ENCODE measurements around the gene GPAM.

GPAM gene

DNA sequence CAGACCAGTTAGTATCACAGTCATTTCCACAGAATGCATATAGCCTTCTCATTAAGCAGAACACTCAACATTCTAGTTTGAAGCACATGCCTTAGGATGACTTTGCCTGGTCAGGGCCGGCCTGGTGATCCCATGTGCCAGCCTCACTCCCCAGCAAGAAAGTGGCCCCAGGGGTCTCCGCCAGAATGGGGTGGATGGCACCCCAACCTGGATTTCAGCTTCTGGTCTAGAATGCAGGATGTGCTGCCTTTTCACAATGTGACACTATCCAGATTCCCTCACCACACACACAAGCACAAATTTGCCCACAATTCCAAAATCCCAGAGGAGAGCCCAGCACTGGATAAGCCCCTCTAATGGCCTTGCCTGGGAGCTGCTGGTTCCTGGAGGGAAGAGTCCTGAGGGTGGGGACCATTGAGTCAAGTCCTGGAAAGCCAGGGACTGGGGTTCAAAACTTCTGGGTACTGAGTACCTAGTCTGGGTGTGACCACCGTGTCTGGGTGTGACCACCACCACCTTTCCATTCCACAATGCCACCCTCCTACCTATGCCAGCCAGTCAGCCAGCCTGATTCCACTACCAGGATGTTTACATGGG is 41.5 kb upstream of the GPAM start:
- no peak for TF ChIP-seq POLR2AphosphoS5 (IDR thresholded peaks at IDR 0.05; ENCODE audit: low read depth, low read length)
- no peak for TF ChIP-seq TAF1 (IDR thresholded peaks at IDR 0.05; ENCODE audit: borderline replicate concordance, low read depth, low read length)
- no peak for TF ChIP-seq POLR2A (IDR thresholded peaks at IDR 0.05; ENCODE audit: low read depth, low read length)
- FAIRE-seq, result no peak
- no peak for DNase-seq (ENCODE audit: insufficient read length)

DNA sequence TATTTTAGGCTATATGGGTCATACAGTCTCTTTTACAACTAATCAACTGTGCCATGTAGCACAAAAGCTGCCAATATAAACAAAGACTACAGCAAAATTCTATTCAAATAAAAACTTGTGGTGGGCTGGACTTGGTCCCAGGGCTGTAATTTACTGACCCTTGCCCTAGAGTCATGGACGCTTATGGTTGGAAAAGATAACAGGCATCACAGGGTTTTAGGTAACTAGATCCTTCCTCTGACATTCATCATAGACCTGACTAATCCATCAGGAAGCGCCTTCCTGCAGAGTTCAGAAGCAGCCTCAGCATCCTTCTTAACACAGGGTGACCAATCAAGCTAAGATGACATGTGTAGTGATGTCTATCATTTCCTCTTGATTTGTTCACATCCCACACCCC is 40.2 kb upstream of the GPAM start:
- no peak for TF ChIP-seq TAF1 (IDR thresholded peaks at IDR 0.05; ENCODE audit: borderline replicate concordance, low read depth, low read length)
- no peak for TF ChIP-seq POLR2AphosphoS5 (IDR thresholded peaks at IDR 0.05; ENCODE audit: low read depth, low read length)
- TF ChIP-seq POLR2A (IDR thresholded peaks at IDR 0.05; ENCODE audit: low read depth, low read length), result no peak
- DNase-seq (ENCODE audit: insufficient read length), result no peak
- no peak for FAIRE-seq

DNA sequence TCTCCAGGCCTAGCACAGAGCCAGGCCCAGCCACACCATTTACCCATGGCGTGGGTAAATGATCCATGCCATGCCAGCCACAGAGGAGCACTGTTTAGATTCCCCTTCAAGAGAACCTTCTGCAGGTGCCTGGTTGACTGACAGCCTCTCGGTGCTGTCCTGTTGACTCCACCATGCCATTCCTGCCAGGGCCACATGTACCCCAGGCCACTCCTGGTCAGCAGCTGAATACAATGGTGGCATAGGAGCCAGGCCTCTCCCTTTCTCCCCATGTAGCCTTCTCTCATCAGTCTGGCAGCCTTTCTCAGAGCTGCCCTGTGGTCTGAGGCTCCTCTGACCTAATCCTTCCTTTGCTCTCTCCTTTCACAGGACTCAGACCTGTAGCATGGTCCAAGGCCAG is 39.2 kb upstream of the GPAM start:
- FAIRE-seq, result no peak
- no peak for DNase-seq (ENCODE audit: insufficient read length)
- TF ChIP-seq POLR2A (IDR thresholded peaks at IDR 0.05; ENCODE audit: low read depth, low read length) (no peak), TAF1 (IDR thresholded peaks at IDR 0.05; ENCODE audit: borderline replicate concordance, low read depth, low read length) (no peak), POLR2AphosphoS5 (IDR thresholded peaks at IDR 0.05; ENCODE audit: low read depth, low read length) (no peak)

DNA sequence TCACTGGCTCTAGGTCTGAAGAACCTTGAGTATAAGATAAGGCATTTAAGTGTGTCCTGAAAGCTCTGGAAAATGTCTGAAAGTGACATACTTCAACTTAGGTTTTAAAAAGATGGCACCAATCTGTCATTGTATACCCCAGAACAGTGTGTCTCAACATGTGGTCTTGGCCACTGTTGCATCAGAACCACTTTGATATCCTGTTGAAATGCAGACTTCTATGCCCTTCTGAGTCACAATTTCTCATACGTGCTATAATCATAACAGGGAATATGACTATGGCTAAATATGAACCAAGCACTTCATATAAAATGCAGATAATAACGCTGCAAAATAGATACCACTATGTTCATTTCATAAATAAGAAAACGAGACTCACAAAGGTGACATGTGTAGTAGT is 38.0 kb upstream of the GPAM start:
- FAIRE-seq (no peak), DNase-seq (ENCODE audit: insufficient read length) (no peak)
- TF ChIP-seq TAF1 (IDR thresholded peaks at IDR 0.05; ENCODE audit: borderline replicate concordance, low read depth, low read length) (no peak), POLR2A (IDR thresholded peaks at IDR 0.05; ENCODE audit: low read depth, low read length) (no peak), POLR2AphosphoS5 (IDR thresholded peaks at IDR 0.05; ENCODE audit: low read depth, low read length) (no peak)

DNA sequence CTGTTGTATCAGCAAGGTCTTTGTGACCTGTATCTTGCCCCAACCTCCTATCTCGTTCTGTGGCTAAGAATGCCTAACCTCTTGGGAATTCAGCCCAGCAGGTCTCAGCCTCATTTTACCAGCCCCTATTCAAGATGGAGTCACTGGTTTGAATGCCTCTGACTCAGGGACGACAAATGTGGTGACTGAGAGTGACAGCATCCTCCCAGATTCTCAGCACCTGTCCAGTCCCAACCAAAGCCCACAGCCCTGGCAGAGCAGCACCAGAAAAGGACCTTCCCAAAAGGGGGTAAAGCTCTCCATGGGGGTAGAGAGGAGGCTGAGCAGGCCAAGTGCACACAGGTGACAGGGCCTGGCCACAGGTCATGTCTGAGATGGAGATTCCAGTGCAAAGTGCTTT is 35.4 kb upstream of the GPAM start:
- DNase-seq (ENCODE audit: insufficient read length) (no peak), FAIRE-seq (no peak)
- TF ChIP-seq POLR2AphosphoS5 (IDR thresholded peaks at IDR 0.05; ENCODE audit: low read depth, low read length) (no peak), TAF1 (IDR thresholded peaks at IDR 0.05; ENCODE audit: borderline replicate concordance, low read depth, low read length) (no peak), POLR2A (IDR thresholded peaks at IDR 0.05; ENCODE audit: low read depth, low read length) (no peak)

DNA sequence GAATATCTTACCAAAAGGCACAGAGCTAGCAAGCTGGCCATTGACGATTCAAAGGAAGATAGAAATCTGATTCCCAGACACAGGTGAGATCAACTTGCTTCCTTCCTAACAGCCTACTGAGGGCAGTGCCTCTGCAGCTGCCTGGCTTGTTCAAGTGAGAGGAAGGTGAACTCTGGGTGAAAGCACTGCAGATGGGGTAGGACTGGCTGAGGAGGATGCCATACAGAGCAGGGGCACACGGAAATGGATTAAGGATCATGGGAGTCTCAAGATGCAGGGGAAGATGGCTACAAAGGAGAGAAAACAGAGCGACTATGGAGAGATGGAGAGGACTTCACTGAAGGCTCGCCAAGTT is 34.4 kb upstream of the GPAM start:
- no peak for DNase-seq (ENCODE audit: insufficient read length)
- TF ChIP-seq POLR2A (IDR thresholded peaks at IDR 0.05; ENCODE audit: low read depth, low read length), result no peak
- no peak for TF ChIP-seq TAF1 (IDR thresholded peaks at IDR 0.05; ENCODE audit: borderline replicate concordance, low read depth, low read length)
- TF ChIP-seq POLR2AphosphoS5 (IDR thresholded peaks at IDR 0.05; ENCODE audit: low read depth, low read length), result no peak
- no peak for FAIRE-seq

DNA sequence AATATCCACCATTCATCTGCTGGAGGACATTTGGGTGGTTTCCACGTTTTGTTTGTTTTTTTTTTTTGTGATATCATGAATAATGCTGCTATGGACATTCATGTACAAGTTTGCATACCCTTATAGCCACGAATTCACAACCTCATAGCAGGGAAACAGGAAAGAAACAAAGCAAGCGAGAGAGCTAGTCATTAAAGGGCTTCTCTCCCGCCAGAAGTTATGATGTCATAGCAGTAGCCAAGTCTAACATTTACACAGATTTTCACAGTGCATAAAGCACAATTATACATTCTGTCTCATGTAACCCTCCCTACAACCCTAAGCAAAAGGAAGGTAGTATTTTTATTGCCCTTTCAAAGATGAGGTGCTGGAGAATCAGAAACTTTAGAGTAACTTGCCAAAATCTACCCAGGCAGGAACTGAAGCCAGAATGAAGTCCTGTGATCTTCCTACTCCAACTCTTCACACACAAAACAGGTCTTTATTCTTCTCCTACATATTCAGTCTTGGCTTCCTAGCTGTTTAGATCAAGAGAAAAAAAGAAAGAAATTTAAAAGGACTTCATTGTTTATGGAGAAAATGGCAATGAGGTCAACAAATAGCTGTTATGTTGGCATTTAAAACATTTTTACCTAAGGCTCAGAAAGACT is 33.9 kb upstream of the GPAM start:
- TF ChIP-seq POLR2AphosphoS5 (IDR thresholded peaks at IDR 0.05; ENCODE audit: low read depth, low read length) (no peak), POLR2A (IDR thresholded peaks at IDR 0.05; ENCODE audit: low read depth, low read length) (no peak), TAF1 (IDR thresholded peaks at IDR 0.05; ENCODE audit: borderline replicate concordance, low read depth, low read length) (no peak)
- no peak for DNase-seq (ENCODE audit: insufficient read length)
- FAIRE-seq, result no peak

DNA sequence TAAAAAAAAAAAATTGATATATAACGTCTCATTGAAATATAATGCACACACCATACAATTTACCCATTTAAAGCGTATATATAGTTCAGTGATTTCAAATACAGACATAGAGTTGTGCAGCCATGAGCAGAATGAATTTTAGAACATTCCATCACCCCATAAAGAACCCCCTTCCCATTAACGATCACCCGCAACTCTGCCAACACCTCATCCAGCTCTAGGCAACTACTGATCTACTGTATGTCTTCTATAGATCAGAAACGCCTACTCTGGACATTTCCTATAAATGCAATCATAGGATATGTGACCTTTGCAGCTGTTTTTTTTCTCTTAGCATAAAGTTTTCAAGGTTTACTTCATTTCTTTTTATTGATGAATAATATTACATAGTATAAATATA is 33.4 kb upstream of the GPAM start:
- no peak for DNase-seq (ENCODE audit: insufficient read length)
- TF ChIP-seq TAF1 (IDR thresholded peaks at IDR 0.05; ENCODE audit: borderline replicate concordance, low read depth, low read length) (no peak), POLR2AphosphoS5 (IDR thresholded peaks at IDR 0.05; ENCODE audit: low read depth, low read length) (no peak), POLR2A (IDR thresholded peaks at IDR 0.05; ENCODE audit: low read depth, low read length) (no peak)
- no peak for FAIRE-seq

DNA sequence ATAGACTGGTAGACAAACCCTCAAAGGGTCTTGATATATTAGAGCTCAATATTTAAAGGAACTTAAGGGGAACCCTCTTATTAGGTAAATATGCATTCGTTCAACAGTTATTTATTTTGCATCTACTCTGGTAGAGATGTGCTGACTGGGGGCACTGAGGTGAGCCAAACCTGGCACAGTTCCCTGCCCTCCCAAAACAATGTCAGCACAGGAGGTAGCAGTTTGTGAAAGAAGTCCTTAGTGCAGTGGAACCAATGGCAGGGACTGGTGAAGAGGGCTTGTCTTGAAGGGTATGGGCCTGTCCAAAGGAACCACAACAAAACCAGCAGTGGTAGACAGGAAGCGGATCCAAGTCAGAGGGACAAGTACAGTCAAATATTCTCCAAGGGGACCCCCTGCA is 32.6 kb upstream of the GPAM start:
- DNase-seq (ENCODE audit: insufficient read length) (no peak), FAIRE-seq (no peak)
- no peak for TF ChIP-seq POLR2AphosphoS5 (IDR thresholded peaks at IDR 0.05; ENCODE audit: low read depth, low read length)
- no peak for TF ChIP-seq TAF1 (IDR thresholded peaks at IDR 0.05; ENCODE audit: borderline replicate concordance, low read depth, low read length)
- TF ChIP-seq POLR2A (IDR thresholded peaks at IDR 0.05; ENCODE audit: low read depth, low read length), result no peak

DNA sequence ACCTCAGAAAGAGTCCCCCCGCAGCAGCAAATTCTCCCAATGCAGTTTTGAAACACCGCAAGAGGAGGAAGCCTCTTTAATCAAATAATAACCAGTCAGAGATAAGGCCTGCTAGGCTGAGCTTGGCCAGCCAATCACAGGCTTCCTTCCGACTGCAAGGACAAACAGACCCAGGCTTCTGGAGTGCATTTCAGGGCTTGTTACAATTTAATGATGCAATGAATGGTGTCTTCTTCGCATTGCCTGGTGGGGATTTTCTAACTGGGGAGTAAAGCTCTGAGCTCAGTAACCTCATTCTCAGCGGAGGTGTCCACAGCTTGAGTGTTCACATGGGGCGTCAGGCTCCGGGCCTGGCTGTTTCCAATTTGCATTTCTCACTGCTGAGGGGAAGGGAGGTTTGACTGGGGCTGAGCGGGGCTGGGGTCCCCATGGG is 31.8 kb upstream of the GPAM start:
- FAIRE-seq (no peak), DNase-seq (ENCODE audit: insufficient read length) (no peak)
- TF ChIP-seq TAF1 (IDR thresholded peaks at IDR 0.05; ENCODE audit: borderline replicate concordance, low read depth, low read length), result no peak
- TF ChIP-seq POLR2AphosphoS5 (IDR thresholded peaks at IDR 0.05; ENCODE audit: low read depth, low read length), result no peak
- no peak for TF ChIP-seq POLR2A (IDR thresholded peaks at IDR 0.05; ENCODE audit: low read depth, low read length)

DNA sequence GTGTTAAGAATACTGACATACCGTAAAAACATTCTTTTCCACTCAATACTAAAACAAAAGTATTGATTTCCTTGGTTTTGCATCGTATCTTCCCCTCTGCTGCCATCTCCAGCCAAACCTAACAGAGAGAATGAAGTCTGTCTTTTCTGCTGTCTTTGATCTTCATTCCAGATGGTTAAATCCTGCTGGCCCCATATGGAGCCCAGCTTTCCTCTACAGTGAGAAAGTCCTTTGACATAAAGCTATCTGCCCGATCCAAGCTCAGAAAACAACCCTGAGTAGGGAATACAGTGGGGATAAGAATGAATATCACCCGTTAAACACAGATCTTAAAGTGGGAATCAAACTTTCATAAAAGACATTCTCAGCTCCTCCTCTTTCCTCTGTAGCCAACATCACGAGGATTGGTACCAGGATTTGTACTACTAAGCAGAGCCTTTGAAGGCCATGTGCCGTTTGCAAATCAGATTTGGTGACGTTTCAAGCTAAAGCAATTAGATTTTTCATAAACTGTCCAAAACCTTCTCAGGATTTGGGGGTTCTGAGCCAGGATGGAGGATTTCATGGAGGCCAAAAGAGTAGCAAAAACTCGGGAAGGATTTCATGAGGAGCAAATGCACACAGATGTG is 30.8 kb upstream of the GPAM start:
- FAIRE-seq (no peak), DNase-seq (ENCODE audit: insufficient read length) (no peak)
- TF ChIP-seq POLR2AphosphoS5 (IDR thresholded peaks at IDR 0.05; ENCODE audit: low read depth, low read length), result no peak
- no peak for TF ChIP-seq POLR2A (IDR thresholded peaks at IDR 0.05; ENCODE audit: low read depth, low read length)
- TF ChIP-seq TAF1 (IDR thresholded peaks at IDR 0.05; ENCODE audit: borderline replicate concordance, low read depth, low read length), result no peak

DNA sequence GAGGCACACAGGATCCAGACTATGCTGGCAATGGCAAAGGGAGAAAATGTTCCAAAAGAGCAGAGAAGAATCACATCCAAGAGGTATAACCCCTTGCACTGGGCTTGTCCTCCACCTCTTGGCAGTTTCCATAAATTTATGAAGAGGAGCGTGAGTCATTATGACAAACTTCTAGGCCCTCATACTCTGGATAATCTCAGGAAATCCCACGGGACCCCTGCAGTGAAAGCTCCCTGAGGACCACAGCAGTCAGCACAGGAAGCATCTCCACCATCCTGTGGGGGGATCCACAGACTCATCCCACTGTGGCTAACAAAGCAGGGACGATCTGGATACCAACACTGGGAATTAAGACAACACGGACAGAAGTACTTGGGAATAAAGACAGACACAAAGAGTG is 30.3 kb upstream of the GPAM start:
- DNase-seq (ENCODE audit: insufficient read length) (no peak), FAIRE-seq (no peak)
- TF ChIP-seq POLR2A (IDR thresholded peaks at IDR 0.05; ENCODE audit: low read depth, low read length) (no peak), POLR2AphosphoS5 (IDR thresholded peaks at IDR 0.05; ENCODE audit: low read depth, low read length) (no peak), TAF1 (IDR thresholded peaks at IDR 0.05; ENCODE audit: borderline replicate concordance, low read depth, low read length) (no peak)

Data from GM12892 (cell line).